HEK293 (cell line): Measurements from ENCODE around the gene SCD.

Source experiments
- CTCF ChIA-PET: fragments of 350-600 bp; formaldehyde crosslinking; extraction: SDS; loops from one replicate; lab custom pipeline; 2021; ENCODE audit warnings: antibody characterized with exemption; lab: Yijun Ruan, JAX
- POLR2A ChIA-PET: fragments of 300-600 bp; formaldehyde crosslinking; extraction: SDS; loops from one replicate; lab custom pipeline; 2020; ENCODE audit warnings: antibody characterized with exemption, inconsistent platforms; lab: Yijun Ruan, JAX
- H3K27ac ChIP-seq: fragments of 200-500 bp; sonication (Bioruptor generic); 2 replicates; pipeline ENCODE4 v1.5.1; 2014; ENCODE audit warnings: low read depth, low read length, control low read depth, inconsistent platforms; ENCODE audit errors: extremely low read depth
- H3K36me3 ChIP-seq, 2 experiments: fragments of 200-500 bp in 1 of 2; sonication (Bioruptor generic) in 1 of 2; 1 replicate in 1 of 2; 2 replicates in 1 of 2; pipeline ENCODE4 v1.5.1; 2014 to 2017; ENCODE audit warnings: inconsistent platforms in 2 of 2, low read length in 2 of 2; ENCODE audit not compliant: control insufficient read depth in 2 of 2, insufficient read depth in 1 of 2
- H3K4me1 ChIP-seq: fragments of 200-500 bp; sonication (Bioruptor generic); 2 replicates; pipeline ENCODE4 v1.5.1; 2014; ENCODE audit warnings: mild to moderate bottlenecking, low read length, inconsistent platforms; ENCODE audit not compliant: control insufficient read depth, insufficient read depth
- H3K4me3 ChIP-seq: 2 replicates; pipeline ENCODE4 v1.5.1; 2011; ENCODE audit warnings: low read depth, mild to moderate bottlenecking, control low read depth, low read length, moderate library complexity
- H3K9me3 ChIP-seq: fragments of 200-500 bp; sonication (Bioruptor generic); 2 replicates; pipeline ENCODE4 v1.5.1; 2014; ENCODE audit warnings: low read depth, low read length, inconsistent platforms; ENCODE audit not compliant: control insufficient read depth, insufficient read depth
- CTCF ChIP-seq: fragments of 450-650 bp; formaldehyde crosslinking; IDR thresholded peaks from 2 replicates; pipeline ENCODE4 v1.5.1; 2016; ENCODE audit warnings: missing biosample characterization, missing genetic modification characterization
- SP2 ChIP-seq: fragments of 450-650 bp; formaldehyde crosslinking; IDR thresholded peaks from 2 replicates; pipeline ENCODE4 v1.5.1; 2016; ENCODE audit warnings: missing biosample characterization, missing genetic modification characterization
- ZBTB1 ChIP-seq: fragments of 450-650 bp; formaldehyde crosslinking; IDR thresholded peaks from 2 replicates; pipeline ENCODE4 v1.5.1; 2016; ENCODE audit warnings: missing biosample characterization, missing genetic modification characterization
- ZFHX2 ChIP-seq: fragments of 450-650 bp; formaldehyde crosslinking; conservative IDR thresholded peaks from 2 replicates; pipeline ENCODE4 v1.5.1; 2016; ENCODE audit warnings: missing biosample characterization, missing genetic modification characterization
- ZNF10 ChIP-seq: fragments of 450-650 bp; formaldehyde crosslinking; IDR thresholded peaks from 2 replicates; pipeline ENCODE4 v1.5.1; 2017; ENCODE audit warnings: missing biosample characterization, missing genetic modification characterization
- ZNF132 ChIP-seq: fragments of 450-650 bp; formaldehyde crosslinking; IDR thresholded peaks from 2 replicates; pipeline ENCODE4 v1.5.1; 2017; ENCODE audit warnings: missing biosample characterization, missing genetic modification characterization, borderline replicate concordance
- ZNF202 ChIP-seq: fragments of 450-650 bp; formaldehyde crosslinking; IDR thresholded peaks from 2 replicates; pipeline ENCODE4 v1.5.1; 2016; ENCODE audit warnings: missing biosample characterization, missing genetic modification characterization, borderline replicate concordance
- ZNF214 ChIP-seq: fragments of 450-650 bp; formaldehyde crosslinking; IDR thresholded peaks from 2 replicates; pipeline ENCODE4 v1.5.1; 2017; ENCODE audit warnings: missing biosample characterization, mild to moderate bottlenecking, missing genetic modification characterization, borderline replicate concordance
- ZNF221 ChIP-seq: fragments of 450-650 bp; formaldehyde crosslinking; IDR thresholded peaks from 2 replicates; pipeline ENCODE4 v1.5.1; 2017; ENCODE audit warnings: missing biosample characterization, missing genetic modification characterization, borderline replicate concordance
- ZNF280D ChIP-seq: fragments of 450-650 bp; formaldehyde crosslinking; IDR thresholded peaks from 2 replicates; pipeline ENCODE4 v1.5.1; 2016; ENCODE audit warnings: missing biosample characterization, missing genetic modification characterization
- ZNF311 ChIP-seq: fragments of 450-650 bp; formaldehyde crosslinking; IDR thresholded peaks from 2 replicates; pipeline ENCODE4 v1.5.1; 2017; ENCODE audit warnings: missing biosample characterization, missing genetic modification characterization, borderline replicate concordance
- ZNF354C ChIP-seq: fragments of 450-650 bp; formaldehyde crosslinking; IDR thresholded peaks from 2 replicates; pipeline ENCODE4 v1.5.1; 2016; ENCODE audit warnings: missing biosample characterization, missing genetic modification characterization, low read depth, borderline replicate concordance
- ZNF530 ChIP-seq: fragments of 450-650 bp; formaldehyde crosslinking; IDR thresholded peaks from 2 replicates; pipeline ENCODE4 v1.5.1; 2016; ENCODE audit warnings: low read depth, missing biosample characterization, missing genetic modification characterization
- ZNF548 ChIP-seq: fragments of 450-650 bp; formaldehyde crosslinking; IDR thresholded peaks from 2 replicates; pipeline ENCODE4 v1.5.1; 2016; ENCODE audit warnings: missing biosample characterization, missing genetic modification characterization
- ZNF654 ChIP-seq: fragments of 450-650 bp; formaldehyde crosslinking; IDR thresholded peaks from 2 replicates; pipeline ENCODE4 v1.5.1; 2016; ENCODE audit warnings: low read depth, missing biosample characterization, missing genetic modification characterization
- ZNF660 ChIP-seq: fragments of 450-650 bp; IDR thresholded peaks from 2 replicates; pipeline ENCODE4 v1.5.1; 2018; ENCODE audit warnings: missing biosample characterization, mild to moderate bottlenecking, missing genetic modification characterization
- ZNF701 ChIP-seq: fragments of 450-650 bp; formaldehyde crosslinking; IDR thresholded peaks from 2 replicates; pipeline ENCODE4 v1.5.1; 2016; ENCODE audit warnings: missing biosample characterization, missing genetic modification characterization
- ZNF792 ChIP-seq: fragments of 450-650 bp; formaldehyde crosslinking; IDR thresholded peaks from 2 replicates; pipeline ENCODE4 v1.5.1; 2016; ENCODE audit warnings: missing biosample characterization, missing genetic modification characterization
- ZNF830 ChIP-seq: fragments of 450-650 bp; IDR thresholded peaks from 2 replicates; pipeline ENCODE4 v1.5.0; 2018; ENCODE audit warnings: missing biosample characterization, missing genetic modification characterization, low read depth, mild to moderate bottlenecking, moderate library complexity
- ZSCAN23 ChIP-seq: fragments of 450-650 bp; formaldehyde crosslinking; IDR thresholded peaks from 2 replicates; pipeline ENCODE4 v1.5.1; 2016; ENCODE audit warnings: missing biosample characterization, missing genetic modification characterization
- ZXDB ChIP-seq: fragments of 450-650 bp; formaldehyde crosslinking; IDR thresholded peaks from 2 replicates; pipeline ENCODE4 v1.5.1; 2016; ENCODE audit warnings: missing biosample characterization, missing genetic modification characterization
- TF ChIP-seq, protein P1 (sequence below): fragments of 450-650 bp; formaldehyde crosslinking; IDR thresholded peaks from 2 replicates; pipeline ENCODE4 v1.5.1; 2016; ENCODE audit warnings: missing biosample characterization, missing genetic modification characterization
- TF ChIP-seq, protein P2 (sequence below): fragments of 450-650 bp; IDR thresholded peaks from 2 replicates; pipeline ENCODE4 v1.5.1; 2018; ENCODE audit warnings: missing biosample characterization, mild to moderate bottlenecking, missing genetic modification characterization

Gene SCD

DNA sequence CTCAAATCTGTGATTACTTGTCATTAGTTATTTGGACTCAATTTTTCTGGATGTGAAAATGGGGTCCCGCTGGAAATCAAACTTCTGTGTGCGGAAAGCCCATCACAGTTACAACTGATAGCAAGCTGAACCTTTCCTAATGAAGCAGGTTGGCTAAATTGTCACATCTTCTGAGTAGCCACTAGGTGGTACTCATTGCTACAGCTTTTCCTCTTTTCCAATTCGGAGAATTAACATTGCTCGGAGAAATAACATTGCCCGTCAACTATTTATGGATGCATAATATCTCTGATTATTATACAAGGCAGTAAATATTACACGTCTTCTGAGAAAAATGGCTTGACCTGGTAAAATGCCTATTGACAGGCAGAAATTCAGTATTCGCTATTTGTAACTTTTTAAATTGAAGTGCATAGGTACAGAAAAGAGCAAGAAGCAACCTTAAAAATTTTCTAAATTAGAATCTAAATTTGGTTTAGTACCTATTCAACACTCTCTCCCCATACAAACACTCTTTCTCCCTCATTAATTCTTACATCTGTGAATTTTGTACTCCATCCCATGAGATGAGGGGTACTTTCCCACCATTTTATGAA lies 43.2 kb upstream of the SCD start:
- TF ChIP-seq ZNF221 (tag by site-specific recombination) (no peak), ZNF280D (tag by site-specific recombination) (no peak), ZNF654 (tag by site-specific recombination) (peak; percentile 70), ZNF132 (tag by site-specific recombination) (no peak), ZXDB (tag by site-specific recombination) (no peak), ZNF701 (tag by site-specific recombination) (no peak), ZNF311 (tag by site-specific recombination) (no peak), ZFHX2 (tag by site-specific recombination) (no peak), CTCF (tag by site-specific recombination) (peak; percentile 28; the same call in 1 of the 2 replicates), ZNF548 (tag by site-specific recombination) (no peak), ZNF660 (peak; percentile 85), ZBTB1 (tag by site-specific recombination) (no peak), ZSCAN23 (tag by site-specific recombination) (no peak), ZNF214 (no peak), ZNF830 (tag by site-specific recombination) (no peak), ZNF202 (tag by site-specific recombination) (no peak), ZNF10 (tag by site-specific recombination) (peak; percentile 67; the same call in 1 of the 2 replicates), SP2 (no peak), ZNF792 (no peak), ZNF354C (tag by site-specific recombination) (no peak), ZNF530 (tag by site-specific recombination) (no peak)
- TF ChIP-seq, protein P1, sequence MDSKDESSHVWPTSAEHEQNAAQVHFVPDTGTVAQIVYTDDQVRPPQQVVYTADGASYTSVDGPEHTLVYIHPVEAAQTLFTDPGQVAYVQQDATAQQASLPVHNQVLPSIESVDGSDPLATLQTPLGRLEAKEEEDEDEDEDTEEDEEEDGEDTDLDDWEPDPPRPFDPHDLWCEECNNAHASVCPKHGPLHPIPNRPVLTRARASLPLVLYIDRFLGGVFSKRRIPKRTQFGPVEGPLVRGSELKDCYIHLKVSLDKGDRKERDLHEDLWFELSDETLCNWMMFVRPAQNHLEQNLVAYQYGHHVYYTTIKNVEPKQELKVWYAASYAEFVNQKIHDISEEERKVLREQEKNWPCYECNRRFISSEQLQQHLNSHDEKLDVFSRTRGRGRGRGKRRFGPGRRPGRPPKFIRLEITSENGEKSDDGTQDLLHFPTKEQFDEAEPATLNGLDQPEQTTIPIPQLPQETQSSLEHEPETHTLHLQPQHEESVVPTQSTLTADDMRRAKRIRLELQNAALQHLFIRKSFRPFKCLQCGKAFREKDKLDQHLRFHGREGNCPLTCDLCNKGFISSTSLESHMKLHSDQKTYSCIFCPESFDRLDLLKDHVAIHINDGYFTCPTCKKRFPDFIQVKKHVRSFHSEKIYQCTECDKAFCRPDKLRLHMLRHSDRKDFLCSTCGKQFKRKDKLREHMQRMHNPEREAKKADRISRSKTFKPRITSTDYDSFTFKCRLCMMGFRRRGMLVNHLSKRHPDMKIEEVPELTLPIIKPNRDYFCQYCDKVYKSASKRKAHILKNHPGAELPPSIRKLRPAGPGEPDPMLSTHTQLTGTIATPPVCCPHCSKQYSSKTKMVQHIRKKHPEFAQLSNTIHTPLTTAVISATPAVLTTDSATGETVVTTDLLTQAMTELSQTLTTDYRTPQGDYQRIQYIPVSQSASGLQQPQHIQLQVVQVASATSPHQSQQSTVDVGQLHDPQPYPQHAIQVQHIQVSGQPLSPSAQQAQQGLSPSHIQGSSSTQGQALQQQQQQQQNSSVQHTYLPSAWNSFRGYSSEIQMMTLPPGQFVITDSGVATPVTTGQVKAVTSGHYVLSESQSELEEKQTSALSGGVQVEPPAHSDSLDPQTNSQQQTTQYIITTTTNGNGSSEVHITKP (tag by site-specific recombination), result 0 out of 2 replicates have a peak, but pooled peaks have one; percentile 16
- TF ChIP-seq, protein P2, sequence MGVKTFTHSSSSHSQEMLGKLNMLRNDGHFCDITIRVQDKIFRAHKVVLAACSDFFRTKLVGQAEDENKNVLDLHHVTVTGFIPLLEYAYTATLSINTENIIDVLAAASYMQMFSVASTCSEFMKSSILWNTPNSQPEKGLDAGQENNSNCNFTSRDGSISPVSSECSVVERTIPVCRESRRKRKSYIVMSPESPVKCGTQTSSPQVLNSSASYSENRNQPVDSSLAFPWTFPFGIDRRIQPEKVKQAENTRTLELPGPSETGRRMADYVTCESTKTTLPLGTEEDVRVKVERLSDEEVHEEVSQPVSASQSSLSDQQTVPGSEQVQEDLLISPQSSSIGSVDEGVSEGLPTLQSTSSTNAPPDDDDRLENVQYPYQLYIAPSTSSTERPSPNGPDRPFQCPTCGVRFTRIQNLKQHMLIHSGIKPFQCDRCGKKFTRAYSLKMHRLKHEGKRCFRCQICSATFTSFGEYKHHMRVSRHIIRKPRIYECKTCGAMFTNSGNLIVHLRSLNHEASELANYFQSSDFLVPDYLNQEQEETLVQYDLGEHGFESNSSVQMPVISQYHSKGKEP (tag by site-specific recombination), result no peak
- ChIA-PET POLR2A (no interaction called here), CTCF (interaction anchor here (0.6 to 3.2 kb wide), 16 partner anchors 8 to 750 kb away, joined by 3 to 23 read pairs (median 4); no protein-coding TSS in a partner anchor)
- Histone ChIP-seq H3K9me3 (no peaks in the 10 kb centered on the region), H3K27ac (no peak overlapping the region), H3K36me3 (no peaks in the 10 kb centered on the region), H3K4me1 (no peaks in the 10 kb centered on the region), H3K4me3 (no peak overlapping the region)
